HG03095 (cell line): Measurements from ENCODE around the gene TUBA3C.
"Not testable (repeated sequence)": the region's sequence is repeated elsewhere in the genome, so short reads cannot be mapped to it uniquely, and the experiment has no call there.

ENCODE experiments used
- ATAC-seq: cut with Tn5 transposase; IDR thresholded peaks from one replicate; pipeline ENCODE4 v1.9.1; 2021; ENCODE audit warnings: moderate library complexity; ENCODE audit not compliant: unreplicated experiment

TUBA3C gene

DNA sequence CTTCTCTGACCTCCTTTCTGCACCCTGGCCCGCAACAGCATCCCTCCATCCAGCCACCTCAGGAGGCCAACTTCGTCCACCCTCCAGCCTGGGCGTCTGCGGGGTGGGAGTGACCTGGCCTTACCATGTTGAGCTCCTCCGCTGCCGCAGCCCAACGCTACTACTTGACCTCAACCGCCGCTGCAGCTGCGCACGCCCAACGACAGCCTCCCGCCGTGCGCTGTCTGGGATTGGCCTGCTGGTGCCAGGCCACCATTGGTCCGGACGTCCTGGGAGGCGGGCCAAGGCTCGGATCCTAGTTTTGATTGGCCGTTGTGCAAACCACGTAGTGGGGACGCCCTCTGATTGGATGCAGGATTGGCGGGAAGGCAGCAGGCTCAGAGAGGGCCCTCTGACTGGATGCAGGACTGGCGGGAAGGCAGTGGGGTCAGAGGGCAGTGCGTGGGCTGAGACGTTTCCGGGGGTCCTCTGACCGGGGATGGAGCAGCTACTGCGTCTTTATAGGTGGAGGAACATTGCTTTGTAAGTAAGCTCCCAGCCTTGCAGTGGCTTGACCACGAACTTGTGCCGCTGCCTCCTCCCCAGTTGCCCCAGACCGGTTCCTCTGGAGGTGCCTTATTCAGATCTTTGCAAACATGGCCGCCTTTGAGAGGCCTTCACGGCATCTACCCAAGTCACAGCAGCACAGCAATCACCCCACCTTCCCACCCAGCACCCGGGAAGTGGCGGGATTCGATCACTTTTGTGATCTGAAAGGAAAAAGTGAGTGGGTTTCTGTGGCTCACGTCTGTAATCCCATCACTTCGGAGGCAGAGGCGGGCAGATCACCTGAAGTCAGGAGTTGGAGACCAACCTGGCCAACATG is at the start of gene TUBA3C:
TSS of gene TUBA3C (minus strand) at position 204 of the 865 bp plus-strand sequence. CDS start at position 127, 77 bp downstream.
- no peak for ATAC-seq

- not testable (repeated sequence) for ATAC-seq
Observed at GRCh38 chr13:19207413-19207812, 25.8 kb upstream of the TUBA3C start.

- ATAC-seq = not testable (repeated sequence)
Observed at GRCh38 chr13:19192622-19193021, 11.0 kb upstream of the TUBA3C start.

- ATAC-seq = not testable (repeated sequence)
Observed at GRCh38 chr13:19189911-19190310, 8.3 kb upstream of the TUBA3C start.

DNA sequence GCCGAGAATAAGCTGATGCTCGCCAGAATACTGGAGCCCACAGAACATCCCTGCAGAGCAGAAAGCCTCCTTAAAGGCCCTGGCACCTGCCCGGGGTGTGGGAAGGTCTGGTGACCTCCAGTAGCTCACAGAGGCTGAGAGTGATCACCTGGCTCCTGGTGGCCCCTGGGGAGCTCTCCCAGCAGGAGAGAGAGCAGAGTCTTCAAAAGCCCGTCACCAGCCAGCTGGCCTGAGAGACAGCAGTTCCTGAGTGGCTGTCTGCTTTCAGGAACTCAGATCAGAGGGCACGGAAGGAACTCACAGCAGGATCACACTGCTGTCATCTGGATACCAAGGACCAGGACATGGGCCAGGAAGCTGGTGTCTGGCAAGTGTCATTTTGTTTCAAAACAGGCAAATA is 7.7 kb upstream of the TUBA3C start:
- not testable (repeated sequence) for ATAC-seq

- ATAC-seq = no peak
Observed at GRCh38 chr13:19185865-19186645, 4.4 kb upstream of the TUBA3C start.

DNA sequence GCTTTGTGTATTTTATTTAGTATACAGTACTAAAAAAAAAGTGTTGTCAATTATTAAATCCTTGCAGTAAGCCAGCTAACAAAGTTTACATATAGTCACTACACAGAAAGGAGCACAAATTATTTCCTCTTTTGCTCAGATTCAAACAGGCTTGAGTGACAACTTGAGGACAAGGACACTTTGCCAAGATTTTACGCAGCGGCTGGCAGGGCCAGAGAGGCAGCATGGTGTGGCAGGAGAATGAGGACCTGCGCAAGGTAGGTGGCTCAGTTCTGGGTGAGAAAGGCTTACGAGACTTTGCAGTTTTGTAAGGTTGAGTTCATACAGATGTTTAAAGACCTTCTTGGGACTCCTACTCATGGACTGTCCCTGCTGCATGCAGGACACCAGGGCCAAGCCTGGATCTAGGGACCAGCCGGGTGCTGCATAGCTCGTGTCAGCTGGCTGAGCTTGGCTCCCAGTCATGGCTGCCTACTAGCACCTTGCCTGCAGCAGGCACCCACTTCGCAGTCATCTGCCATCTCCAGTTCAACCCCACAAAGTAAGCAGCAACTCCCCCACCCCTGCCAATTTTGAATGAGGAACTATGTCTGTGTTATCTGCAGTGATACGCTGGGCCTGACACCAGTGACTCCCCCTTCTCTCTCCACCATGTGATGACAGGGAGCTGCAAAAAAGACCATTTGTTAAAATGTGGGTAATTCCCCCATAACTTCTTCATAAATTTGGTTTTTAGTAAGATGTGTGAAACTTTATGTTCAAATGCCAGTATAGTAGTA is 3.7 kb upstream of the TUBA3C start:
- ATAC-seq = no peak

DNA sequence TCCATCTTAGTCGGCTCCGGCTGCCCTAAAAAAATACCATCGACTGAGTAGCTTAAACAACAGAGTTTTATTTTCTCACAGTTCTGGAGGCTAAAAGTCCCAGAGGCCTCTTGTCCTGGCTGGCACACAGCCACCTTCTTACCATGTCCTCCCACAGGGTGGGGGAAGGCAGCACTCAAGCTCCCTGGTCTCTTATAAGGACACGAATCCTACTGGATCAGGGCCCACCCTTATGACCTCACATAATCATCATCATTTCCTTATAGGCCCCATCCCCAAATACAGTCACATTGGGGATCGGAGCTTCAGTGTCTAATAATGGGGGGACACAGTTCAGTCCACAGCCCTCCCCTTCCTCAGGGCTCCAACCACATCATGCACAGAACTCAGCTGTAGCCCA is 2.6 kb upstream of the TUBA3C start:
- ATAC-seq = no peak

DNA sequence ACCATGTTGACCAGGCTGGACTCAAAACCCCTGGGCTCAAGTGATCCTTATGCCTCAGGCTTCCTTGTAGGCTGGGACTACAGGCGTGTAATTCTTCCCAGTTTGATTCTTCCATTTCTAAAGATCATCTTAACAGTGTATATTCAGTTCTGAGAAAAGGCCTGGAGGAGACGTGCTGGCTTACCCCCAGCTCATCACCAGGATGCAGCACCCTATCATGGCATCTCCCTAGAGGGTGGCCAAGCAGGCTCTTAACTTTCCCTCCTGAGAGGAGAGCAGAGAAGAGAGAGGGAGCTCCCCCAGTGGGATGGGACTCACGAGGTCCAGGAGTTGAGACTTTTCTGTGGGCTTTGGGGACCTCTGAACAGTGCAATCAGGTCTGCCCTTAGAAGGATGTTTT is 2.1 kb upstream of the TUBA3C start:
- ATAC-seq = no peak

- ATAC-seq = no peak
Observed at GRCh38 chr13:19182536-19182935, 912 bp upstream of the TUBA3C start.

- no peak for ATAC-seq
Observed at GRCh38 chr13:19181021-19181620, 503 bp downstream of the TUBA3C start.

DNA sequence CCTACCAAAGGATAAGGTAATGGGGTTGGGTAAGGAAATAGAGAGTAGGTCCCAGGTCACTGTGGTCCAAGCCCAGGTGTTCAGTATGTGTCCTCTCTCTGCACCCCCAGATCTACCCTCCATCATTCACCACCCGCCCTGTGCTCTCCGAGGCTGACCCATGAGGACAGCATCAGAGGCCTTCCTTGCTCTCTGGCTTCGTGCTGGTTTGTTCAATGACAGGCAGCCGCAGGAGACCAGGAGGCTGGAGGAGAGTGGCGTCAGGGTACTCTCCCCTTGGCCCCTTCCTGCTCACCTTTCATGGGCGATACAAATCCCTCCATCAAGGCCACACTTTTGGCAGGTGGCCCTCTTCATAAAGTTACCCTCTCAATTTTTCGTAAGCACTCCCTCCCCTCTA is 1.7 kb downstream of the TUBA3C start:
- no peak for ATAC-seq

GRCh38 chr13:19178901-19179593 is 2.6 kb downstream of the TUBA3C start:
- ATAC-seq = no peak

GRCh38 chr13:19176981-19177776 is 4.4 kb downstream of the TUBA3C start:
- ATAC-seq = not testable (repeated sequence)

DNA sequence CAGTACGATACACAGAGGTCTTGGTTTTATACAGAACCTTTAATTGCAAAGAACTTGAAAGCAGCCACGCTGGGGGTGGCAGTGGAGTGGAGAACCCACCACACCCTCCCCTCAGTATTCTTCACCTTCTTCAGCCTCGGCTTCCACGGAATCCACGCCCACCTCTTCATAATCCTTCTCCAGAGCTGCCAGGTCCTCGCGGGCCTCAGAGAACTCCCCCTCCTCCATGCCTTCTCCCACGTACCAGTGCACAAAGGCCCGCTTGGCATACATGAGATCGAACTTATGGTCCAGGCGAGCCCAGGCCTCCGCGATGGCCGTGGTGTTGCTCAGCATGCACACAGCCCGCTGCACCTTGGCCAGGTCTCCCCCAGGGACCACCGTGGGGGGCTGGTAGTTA is 7.9 kb downstream of the TUBA3C start:
- no peak for ATAC-seq

DNA sequence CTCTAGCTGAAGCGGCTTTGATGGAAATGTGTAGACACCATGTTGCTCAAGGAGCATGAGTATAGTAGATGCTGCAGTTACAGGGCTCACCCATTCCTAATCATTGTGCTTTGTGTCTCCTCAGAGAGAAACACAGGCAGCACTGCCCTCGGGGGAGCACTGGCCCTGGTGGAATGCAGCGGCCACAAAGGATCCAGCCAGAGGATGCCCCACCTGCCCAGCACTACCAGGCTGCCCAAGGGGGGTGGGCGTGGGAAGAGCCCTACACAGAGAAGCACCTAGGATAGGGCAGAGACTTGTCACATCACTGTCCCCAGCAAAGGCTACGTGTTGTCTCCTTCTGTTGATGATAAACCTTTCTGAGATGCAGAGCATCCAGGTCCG is 9.0 kb downstream of the TUBA3C start:
- no peak for ATAC-seq

DNA sequence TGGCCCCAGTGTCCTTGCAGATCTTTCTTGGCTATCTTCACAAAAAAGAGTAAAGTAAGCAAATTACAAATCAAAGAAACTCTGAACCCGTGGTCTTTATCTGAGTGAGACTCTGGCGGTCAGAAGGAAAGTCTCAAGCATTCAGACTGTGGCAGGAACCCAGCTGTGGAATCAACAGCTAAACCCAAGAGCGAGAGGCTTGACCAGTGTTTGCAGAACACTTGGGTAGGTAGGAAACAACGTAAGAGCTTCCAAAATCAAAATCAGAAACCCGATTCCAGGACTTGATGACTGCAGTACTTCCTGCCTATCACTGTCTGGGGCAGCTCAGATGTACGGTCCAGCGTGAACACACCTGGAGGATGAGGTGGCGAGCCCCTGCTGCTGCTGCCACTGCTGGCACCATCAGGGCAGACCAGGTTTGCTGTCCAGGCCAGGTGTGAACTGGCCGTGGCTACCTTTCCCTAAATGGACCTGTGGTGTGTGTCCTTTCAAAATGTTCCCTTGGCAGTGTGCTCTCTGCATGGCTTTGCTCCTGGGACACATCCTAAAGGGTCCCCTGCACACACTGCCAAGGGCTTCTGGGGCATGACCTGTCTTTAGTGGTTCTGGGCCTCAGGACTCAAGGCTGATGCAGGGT is 9.5 kb downstream of the TUBA3C start:
- ATAC-seq = no peak

DNA sequence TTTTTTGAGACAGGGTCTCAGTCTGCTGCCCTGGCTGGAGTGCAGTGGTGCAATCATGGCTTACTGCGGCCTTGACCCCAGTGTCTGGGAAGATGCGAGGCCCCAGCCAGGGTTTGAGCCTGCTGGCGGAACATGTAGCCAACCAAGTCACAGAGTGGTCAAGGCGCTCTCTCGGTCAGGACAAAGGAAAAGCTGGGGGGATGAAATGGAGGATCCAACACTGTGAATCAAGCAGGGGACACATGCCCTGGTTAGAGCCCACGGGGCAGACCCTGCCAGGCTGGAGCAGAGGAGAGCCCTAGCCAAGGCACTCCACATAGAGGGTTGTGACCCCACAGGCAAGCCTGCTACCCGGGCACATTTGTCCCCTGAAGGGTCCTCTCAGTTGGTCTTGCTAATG is 10.1 kb downstream of the TUBA3C start:
- no peak for ATAC-seq

DNA sequence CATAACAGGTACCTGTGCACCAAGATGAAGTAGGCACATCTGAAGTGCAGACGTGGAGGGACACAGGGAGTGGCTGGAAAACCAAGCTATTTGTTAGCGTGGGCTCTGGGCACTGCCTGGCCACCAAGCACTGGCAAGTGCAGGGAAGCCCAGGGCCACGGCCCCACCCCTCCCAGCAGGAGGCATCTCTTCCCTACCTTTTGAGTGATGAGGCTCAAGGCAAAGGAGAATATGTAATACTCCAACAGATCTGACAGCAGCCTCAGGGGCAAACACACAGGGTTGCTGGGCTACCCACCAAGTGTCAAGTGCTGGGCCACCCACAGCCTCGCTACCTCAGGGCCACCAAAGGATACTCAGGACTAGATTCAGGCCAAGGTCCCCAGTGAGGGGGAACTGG is 11.6 kb downstream of the TUBA3C start:
- no peak for ATAC-seq
